A549 (cell line): ENCODE measurements around the gene GALNTL6.

Experiments used
- CHD2 ChIP-seq: fragments of 150-350 bp; IDR thresholded peaks from 2 replicates; pipeline ENCODE4 v1.6.1; 2014; ENCODE audit warnings: low read length; ENCODE audit not compliant: partially characterized antibody
- EP300 ChIP-seq, 2 experiments: fragments of >200 bp; sonication (Bioruptor Twin); formaldehyde crosslinking; IDR thresholded peaks; 2 replicates in 1 of 2; 3 replicates in 1 of 2; pipeline ENCODE4 v1.6.1; 2016 to 2017
- NFE2L2 ChIP-seq: fragments of 150-350 bp; conservative IDR thresholded peaks from 2 replicates; pipeline ENCODE4 v1.6.1; 2014; ENCODE audit warnings: low read length
- POLR2A ChIP-seq: IDR thresholded peaks from 2 replicates; pipeline ENCODE4 v1.6.1; 2012; ENCODE audit warnings: mild to moderate bottlenecking, low read length
- ZSCAN20 ChIP-seq: fragments of 250-450 bp; sonication (Bioruptor Pico); IDR thresholded peaks from 2 replicates; pipeline ENCODE4 v1.8.0; 2022; ENCODE audit warnings: mild to moderate bottlenecking, moderate library complexity
- TF ChIP-seq, protein P1 (sequence below): fragments of >200 bp; sonication (Bioruptor Twin); formaldehyde crosslinking; IDR thresholded peaks from 3 replicates; pipeline ENCODE4 v1.5.1; 2016
- TF ChIP-seq, protein P2 (sequence below): fragments of 250-450 bp; sonication (Bioruptor Pico); IDR thresholded peaks from 2 replicates; pipeline ENCODE4 v1.5.0; 2021; ENCODE audit warnings: mild to moderate bottlenecking, moderate library complexity, borderline replicate concordance

GRCh38 chr4:172573899-172574298, 760.7 kb downstream of the GALNTL6 start:
- TF ChIP-seq, protein P1, sequence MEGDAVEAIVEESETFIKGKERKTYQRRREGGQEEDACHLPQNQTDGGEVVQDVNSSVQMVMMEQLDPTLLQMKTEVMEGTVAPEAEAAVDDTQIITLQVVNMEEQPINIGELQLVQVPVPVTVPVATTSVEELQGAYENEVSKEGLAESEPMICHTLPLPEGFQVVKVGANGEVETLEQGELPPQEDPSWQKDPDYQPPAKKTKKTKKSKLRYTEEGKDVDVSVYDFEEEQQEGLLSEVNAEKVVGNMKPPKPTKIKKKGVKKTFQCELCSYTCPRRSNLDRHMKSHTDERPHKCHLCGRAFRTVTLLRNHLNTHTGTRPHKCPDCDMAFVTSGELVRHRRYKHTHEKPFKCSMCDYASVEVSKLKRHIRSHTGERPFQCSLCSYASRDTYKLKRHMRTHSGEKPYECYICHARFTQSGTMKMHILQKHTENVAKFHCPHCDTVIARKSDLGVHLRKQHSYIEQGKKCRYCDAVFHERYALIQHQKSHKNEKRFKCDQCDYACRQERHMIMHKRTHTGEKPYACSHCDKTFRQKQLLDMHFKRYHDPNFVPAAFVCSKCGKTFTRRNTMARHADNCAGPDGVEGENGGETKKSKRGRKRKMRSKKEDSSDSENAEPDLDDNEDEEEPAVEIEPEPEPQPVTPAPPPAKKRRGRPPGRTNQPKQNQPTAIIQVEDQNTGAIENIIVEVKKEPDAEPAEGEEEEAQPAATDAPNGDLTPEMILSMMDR = no peak
- no peak for TF ChIP-seq EP300 (IDR thresholded peaks at IDR 0.05)
- TF ChIP-seq ZSCAN20 (CRISPR knock-in tag) = no peak
- no peak for TF ChIP-seq CHD2
- TF ChIP-seq, protein P2, sequence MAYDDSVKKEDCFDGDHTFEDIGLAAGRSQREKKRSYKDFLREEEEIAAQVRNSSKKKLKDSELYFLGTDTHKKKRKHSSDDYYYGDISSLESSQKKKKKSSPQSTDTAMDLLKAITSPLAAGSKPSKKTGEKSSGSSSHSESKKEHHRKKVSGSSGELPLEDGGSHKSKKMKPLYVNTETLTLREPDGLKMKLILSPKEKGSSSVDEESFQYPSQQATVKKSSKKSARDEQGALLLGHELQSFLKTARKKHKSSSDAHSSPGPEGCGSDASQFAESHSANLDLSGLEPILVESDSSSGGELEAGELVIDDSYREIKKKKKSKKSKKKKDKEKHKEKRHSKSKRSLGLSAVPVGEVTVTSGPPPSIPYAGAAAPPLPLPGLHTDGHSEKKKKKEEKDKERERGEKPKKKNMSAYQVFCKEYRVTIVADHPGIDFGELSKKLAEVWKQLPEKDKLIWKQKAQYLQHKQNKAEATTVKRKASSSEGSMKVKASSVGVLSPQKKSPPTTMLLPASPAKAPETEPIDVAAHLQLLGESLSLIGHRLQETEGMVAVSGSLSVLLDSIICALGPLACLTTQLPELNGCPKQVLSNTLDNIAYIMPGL = no peak
- no peak for TF ChIP-seq POLR2A
- no peak for TF ChIP-seq NFE2L2
